ENCODE measurements around the gene SMIM44.

DNA sequence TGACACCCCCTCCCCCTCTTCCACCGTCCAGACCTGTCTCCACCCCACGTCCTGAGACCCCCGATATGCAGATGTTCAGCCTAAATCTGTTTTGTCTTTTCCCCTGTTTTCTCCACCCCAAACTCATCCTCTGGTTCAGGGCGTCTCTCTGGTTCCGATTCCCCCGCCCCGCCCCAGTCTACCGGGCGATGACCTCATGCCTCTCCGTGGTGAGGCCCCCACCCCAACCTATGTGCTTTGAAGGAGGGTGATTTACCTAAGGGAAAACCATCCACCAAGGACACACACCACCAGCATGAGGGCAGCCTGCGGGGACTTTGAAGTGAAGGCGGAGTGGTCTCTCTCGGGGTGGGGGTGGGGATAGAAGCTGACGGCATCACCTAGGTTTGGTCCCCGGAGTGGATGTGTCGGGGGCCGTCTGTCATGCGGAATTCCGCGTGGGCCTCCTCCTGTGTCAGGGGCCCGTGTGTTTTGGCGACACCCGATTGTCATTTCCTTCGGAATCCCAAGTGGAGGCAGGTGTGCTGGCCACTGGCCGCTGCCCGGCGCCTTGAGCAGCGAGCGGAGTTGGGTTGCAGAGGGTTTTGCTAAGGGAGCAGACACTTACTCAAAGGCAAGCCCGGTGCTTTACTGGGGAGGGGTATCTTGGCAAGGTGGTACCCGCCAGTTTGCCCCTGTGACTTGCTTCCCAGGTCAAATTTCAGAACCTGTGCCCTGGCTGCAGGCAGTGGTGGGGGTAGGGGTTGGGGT, 24.3 kb upstream of the SMIM44 start:
- TF ChIP-seq TCF7L2 (IDR thresholded peaks at IDR 0.05; ENCODE audit: low read depth, low read length) (peak; percentile 36; the same call in 1 of the 2 replicates), POLR2AphosphoS5 (IDR thresholded peaks at IDR 0.05; ENCODE audit: low read depth, low read length) (no peak)
- TF ChIP-seq, protein P1, sequence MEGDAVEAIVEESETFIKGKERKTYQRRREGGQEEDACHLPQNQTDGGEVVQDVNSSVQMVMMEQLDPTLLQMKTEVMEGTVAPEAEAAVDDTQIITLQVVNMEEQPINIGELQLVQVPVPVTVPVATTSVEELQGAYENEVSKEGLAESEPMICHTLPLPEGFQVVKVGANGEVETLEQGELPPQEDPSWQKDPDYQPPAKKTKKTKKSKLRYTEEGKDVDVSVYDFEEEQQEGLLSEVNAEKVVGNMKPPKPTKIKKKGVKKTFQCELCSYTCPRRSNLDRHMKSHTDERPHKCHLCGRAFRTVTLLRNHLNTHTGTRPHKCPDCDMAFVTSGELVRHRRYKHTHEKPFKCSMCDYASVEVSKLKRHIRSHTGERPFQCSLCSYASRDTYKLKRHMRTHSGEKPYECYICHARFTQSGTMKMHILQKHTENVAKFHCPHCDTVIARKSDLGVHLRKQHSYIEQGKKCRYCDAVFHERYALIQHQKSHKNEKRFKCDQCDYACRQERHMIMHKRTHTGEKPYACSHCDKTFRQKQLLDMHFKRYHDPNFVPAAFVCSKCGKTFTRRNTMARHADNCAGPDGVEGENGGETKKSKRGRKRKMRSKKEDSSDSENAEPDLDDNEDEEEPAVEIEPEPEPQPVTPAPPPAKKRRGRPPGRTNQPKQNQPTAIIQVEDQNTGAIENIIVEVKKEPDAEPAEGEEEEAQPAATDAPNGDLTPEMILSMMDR (IDR thresholded peaks at IDR 0.05), result no peak
- TF ChIP-seq, protein P2, sequence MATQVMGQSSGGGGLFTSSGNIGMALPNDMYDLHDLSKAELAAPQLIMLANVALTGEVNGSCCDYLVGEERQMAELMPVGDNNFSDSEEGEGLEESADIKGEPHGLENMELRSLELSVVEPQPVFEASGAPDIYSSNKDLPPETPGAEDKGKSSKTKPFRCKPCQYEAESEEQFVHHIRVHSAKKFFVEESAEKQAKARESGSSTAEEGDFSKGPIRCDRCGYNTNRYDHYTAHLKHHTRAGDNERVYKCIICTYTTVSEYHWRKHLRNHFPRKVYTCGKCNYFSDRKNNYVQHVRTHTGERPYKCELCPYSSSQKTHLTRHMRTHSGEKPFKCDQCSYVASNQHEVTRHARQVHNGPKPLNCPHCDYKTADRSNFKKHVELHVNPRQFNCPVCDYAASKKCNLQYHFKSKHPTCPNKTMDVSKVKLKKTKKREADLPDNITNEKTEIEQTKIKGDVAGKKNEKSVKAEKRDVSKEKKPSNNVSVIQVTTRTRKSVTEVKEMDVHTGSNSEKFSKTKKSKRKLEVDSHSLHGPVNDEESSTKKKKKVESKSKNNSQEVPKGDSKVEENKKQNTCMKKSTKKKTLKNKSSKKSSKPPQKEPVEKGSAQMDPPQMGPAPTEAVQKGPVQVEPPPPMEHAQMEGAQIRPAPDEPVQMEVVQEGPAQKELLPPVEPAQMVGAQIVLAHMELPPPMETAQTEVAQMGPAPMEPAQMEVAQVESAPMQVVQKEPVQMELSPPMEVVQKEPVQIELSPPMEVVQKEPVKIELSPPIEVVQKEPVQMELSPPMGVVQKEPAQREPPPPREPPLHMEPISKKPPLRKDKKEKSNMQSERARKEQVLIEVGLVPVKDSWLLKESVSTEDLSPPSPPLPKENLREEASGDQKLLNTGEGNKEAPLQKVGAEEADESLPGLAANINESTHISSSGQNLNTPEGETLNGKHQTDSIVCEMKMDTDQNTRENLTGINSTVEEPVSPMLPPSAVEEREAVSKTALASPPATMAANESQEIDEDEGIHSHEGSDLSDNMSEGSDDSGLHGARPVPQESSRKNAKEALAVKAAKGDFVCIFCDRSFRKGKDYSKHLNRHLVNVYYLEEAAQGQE (IDR thresholded peaks at IDR 0.05; ENCODE audit: insufficient read depth in 1 of 2, low read depth in 2 of 2, low read length in 1 of 2), result no peak

Measured in Panc1 (cell line).